OCI-LY7 (cell line): ENCODE data around the gene HOXD8.
A peak's percentile ranks its signal among the peaks of the same experiment; 100 is the strongest.

Experiments
- EZH2phosphoT487 ChIP-seq: fragments of 200-600 bp; sonication (generic); IDR thresholded peaks from 2 replicates; pipeline ENCODE4 v1.6.1; 2018; ENCODE audit warnings: low read depth, borderline replicate concordance, mild to moderate bottlenecking, mixed run types, antibody characterized with exemption, low read length, moderate library complexity, mixed read lengths
- TF ChIP-seq, protein P1 (sequence below): fragments of 200-600 bp; sonication (generic); conservative IDR thresholded peaks from 2 replicates; pipeline ENCODE4 v1.5.1; 2014; ENCODE audit warnings: mild to moderate bottlenecking, antibody characterized with exemption, low read length, moderate library complexity, mixed read lengths

DNA sequence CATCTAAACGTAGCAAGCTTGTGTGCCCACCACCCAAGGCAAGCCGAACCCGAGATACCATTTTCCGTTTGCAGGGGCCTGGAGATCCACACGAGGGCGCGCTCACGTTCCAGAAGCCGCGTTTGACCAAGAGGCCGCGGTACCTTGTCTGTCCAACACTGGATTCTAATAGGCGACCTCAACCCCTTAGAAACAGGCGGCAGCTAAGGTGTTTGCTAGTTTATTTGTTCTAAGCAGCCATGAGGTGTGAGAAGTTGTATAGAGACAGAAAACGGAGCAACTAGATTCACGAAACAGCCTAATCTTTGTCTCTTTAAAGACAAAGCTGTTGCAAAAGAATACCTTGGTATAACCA lies 18.2 kb upstream of the HOXD8 start:
- TF ChIP-seq, protein P1, sequence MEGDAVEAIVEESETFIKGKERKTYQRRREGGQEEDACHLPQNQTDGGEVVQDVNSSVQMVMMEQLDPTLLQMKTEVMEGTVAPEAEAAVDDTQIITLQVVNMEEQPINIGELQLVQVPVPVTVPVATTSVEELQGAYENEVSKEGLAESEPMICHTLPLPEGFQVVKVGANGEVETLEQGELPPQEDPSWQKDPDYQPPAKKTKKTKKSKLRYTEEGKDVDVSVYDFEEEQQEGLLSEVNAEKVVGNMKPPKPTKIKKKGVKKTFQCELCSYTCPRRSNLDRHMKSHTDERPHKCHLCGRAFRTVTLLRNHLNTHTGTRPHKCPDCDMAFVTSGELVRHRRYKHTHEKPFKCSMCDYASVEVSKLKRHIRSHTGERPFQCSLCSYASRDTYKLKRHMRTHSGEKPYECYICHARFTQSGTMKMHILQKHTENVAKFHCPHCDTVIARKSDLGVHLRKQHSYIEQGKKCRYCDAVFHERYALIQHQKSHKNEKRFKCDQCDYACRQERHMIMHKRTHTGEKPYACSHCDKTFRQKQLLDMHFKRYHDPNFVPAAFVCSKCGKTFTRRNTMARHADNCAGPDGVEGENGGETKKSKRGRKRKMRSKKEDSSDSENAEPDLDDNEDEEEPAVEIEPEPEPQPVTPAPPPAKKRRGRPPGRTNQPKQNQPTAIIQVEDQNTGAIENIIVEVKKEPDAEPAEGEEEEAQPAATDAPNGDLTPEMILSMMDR: peak; percentile 79
- no peak for TF ChIP-seq EZH2phosphoT487
